COR-L47 (cell line): Measurements from ENCODE around the gene MEGF9.

Experiments
- DNase-seq: peaks from one replicate; lab custom pipeline; 2025; lab: John Stamatoyannopoulos, UW

The MEGF9 gene

DNA sequence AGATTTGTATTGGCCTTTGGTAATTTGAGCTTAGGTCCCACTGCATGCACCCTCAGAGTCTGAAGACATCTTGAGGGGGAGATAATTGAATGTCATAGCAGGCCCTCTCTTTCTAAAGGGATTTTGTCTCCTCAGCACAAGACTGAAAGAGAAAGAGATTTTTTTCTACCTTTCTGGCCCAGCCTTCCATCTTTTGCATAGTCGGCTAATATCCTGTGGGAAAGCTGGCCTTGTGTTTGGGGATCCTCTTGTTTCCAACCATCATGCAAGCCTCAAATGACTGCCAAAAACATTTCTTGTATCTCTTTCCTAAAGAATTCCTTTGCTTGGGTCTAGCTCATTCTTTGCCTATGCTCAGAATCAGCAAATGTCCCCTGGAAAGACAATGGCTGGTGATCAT, 92.3 kb downstream of the MEGF9 start:
- no peak for DNase-seq

DNA sequence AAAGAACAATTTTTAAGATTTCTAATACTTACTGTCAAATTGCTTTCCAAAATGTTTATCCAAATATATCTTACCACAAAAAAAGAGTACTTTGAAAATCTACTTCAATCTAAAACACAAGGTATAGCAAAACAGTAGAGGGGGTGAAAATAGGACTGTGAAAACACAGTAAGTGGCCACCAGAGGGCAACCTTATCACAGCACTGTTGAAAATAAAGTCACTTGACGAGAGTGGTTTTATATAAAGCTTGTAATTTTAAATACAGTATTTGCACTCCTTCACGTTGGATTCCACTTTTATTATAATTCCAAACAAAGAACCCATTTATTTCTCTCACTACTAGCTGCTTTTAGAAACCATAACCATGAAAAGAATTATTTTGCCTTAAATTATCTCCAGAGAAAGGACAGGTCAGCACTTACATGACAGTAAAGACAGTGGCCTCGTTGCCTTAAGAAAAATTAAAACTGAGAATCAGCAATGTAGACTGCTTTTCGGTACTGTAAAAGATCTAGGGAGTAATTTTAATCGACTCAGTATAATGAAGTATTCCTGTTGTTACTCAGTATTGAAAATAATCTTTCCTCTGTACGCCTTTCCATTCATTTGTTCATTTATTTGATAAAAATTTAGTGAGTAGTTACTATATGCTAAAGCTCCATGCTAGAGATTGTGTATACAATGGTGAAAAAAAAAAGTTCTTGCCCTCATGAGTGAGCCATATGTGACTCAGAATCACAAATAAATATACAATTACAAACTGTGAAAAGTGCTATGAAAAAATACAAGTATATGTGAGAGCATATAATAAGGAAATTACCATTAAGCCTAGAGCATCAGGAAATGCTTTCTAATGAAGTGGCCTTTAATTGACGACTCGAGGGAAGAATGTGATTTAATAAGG, 94.3 kb downstream of the MEGF9 start:
- DNase-seq: peak; percentile 63

DNA sequence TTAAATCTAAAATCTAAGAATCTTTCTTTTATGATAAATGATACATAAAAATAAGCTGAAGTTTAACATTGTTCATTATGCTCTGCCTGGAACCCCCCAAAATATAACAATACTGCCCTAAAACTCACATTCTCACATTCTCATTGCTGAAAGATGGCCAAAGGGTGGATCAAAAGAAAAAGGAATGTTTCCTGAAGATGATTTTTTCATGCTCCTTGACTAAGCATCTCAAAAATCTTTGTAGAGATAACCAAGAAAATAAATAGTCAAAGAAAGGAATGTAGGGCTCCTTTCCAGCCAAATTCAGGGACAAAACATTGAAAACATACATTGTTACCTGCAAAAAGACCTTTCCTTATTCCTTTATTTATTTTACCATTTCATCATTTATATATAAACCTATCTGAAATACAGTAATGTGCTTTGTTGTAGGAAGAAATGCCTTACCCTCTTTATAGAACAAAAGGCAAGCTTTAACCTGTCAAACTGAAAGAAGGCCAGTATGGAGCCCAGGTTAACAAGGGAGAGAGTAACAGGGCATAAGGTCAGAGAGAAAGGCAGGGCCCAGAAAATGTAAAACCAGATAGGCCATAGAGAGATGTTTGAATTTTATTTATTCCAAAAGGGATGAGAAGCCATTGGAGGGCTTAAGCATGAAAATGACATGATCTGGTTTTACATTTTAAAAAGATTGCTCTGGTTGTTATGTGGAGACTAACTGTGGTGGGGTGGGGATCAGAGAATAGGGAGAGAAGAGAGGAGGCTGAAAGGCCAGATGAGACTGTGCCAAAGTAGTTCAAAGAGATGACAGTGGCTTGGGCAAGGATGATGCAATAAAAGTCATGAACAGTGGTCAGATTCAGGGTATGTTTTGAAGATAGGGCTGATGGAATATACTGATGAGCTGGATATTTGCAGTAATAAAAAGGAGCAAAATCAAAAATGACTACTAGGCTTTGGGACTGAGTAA, 97.0 kb downstream of the MEGF9 start:
- no peak for DNase-seq

DNA sequence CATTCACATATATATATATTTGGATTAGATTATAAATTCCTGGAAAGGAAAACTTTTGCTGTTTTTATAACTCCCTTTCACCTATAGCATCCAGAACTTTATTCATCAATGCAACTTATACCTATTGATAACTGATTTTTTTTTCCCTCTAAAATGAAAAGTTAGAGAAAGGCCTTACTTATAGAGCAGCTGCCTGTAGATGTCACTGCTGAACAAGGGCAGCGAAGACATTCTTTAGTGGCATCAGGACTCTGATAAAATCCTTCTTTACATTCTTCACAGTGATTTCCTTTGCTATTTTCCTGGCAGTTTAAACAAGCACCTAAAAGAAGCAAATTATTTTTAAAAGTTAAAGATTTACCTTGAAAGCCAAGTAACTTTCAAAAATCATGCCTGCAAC, 102.1 kb downstream of the MEGF9 start:
- DNase-seq: no peak

DNA sequence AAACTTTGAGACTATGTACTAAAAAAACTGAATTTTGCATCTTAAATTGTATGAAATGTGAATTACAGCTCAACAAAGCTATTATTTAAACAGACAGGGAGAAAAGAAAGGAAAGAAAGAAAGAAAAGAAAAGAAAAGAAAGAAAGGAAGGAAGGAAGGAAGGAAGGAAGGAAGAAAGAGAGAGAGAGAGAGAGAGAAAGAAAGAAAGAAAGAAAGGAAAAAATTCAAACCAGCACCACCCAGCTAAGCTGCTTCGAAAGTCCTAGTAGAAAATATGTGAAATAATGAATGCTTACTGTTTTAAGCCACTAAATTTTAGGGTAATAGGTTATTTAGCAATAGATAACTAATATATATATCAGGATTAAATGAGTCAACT, 102.6 kb downstream of the MEGF9 start:
- DNase-seq: no peak

DNA sequence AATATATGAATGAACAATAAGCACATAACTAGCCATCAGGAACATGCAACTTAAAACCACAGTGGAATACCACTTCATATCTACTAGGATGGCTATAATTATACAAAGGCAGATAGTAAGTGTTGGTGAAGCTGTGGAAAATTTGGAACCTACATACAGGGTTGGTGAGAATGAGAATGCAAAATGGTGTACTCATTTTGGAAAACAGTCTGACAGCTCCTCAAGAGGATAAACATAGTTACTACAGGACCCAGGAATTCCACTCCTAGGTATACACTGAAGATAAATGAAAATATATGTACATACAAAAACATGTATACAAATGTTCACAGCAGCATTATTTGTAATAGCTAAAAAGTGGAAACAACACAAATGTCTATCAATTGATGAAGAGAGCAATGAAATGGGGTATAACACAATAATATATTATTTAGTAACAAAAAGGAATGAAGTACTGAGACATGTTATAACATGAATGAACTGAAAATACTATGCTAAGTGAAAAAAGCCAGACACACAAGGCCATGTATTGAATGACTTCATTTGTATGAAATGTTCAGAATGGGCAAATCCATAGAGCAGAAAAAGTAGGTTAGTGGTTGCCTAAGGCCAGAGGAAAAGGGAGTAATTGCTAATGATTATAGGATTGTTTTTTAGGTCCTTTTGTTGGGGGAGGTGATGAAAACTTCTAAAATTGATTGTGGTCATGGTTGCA, 103.1 kb downstream of the MEGF9 start:
- DNase-seq: no peak

DNA sequence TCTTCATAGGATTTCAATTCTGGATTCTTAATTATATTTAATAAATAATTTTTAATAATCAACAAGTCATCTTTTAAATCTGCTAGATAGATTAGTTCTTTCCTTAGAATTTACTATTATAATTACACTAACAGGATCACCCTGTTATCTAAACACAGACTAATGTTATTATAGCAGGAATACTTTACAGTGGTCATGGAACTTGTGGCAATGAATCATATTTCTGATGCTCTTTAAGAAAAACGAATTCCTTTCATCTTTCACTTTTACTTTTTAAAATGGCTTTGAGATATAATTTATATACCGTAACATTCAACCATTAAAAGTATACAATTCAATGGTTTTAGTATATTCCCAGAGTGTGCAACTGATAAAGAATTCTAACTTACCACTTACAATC, 104.6 kb downstream of the MEGF9 start:
- DNase-seq: no peak

DNA sequence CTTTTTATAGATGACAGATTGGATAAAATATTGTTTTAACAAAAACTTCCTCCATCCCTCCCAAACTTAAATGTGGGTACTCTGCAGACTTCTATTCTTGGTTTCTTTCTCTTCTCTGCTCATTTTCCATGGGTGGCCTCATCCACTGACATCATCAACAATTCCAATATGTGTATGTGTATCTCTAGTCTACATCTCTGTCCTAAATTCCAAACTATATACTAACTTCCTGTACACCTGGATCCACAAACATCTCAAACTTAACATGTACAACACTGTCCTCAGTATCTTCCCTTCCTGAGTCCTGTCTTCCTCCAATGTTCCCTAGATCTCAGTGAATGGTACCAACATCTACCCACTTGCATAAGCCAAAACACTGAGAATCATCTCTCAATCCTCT, 105.8 kb downstream of the MEGF9 start:
- no peak for DNase-seq

DNA sequence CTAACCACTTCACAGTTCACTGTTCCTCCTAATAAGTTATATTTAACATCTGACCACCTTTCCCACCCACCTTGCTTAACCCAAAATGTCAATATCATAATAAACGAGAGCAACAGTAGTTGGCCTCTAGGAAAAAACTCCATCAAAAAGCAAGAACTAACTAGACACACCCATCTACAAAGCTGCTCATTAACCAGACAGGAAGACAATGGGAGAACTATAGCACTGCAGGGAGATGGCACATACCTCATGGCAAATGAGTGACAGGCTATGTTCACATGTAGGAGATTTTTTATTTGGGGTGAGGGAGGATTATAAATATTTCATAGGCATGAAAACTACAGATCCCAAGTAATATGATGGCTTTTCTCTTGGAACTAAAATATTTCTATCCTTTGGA, 110.7 kb downstream of the MEGF9 start:
- no peak for DNase-seq

DNA sequence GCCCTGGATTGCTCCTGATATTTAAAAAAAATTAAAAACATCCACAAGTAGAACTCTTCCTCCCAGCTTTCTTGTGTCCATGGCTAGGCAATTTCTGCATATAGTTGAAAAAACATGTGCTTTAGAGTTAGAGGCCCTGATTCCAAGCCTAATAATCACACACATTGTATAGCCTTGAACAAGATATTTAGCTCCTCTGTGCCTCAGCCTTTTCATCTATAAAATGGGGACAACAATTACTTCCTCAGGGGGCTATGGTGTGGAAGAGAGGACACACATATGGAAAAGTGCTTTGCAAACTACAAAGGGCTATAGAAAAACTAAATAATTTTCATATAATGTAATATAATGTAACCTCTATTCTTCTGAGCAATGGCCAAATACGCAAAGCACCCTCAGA, 111.3 kb downstream of the MEGF9 start:
- no peak for DNase-seq

DNA sequence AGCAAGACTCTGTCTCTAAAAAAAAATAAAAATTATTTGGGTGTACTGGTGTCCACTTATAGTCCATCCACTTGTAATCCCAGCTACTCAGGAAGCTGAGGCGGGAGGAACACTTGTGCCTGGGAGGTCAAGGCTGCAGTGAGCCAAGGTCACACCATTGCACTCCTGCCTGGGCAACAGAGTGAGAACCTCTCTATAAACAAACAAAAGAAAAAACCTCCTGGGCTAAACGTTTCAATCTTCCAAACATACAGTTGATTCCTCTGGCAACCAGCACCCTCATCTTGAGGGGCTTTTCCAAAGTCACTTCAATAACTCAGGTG, 120.4 kb downstream of the MEGF9 start:
- no peak for DNase-seq

DNA sequence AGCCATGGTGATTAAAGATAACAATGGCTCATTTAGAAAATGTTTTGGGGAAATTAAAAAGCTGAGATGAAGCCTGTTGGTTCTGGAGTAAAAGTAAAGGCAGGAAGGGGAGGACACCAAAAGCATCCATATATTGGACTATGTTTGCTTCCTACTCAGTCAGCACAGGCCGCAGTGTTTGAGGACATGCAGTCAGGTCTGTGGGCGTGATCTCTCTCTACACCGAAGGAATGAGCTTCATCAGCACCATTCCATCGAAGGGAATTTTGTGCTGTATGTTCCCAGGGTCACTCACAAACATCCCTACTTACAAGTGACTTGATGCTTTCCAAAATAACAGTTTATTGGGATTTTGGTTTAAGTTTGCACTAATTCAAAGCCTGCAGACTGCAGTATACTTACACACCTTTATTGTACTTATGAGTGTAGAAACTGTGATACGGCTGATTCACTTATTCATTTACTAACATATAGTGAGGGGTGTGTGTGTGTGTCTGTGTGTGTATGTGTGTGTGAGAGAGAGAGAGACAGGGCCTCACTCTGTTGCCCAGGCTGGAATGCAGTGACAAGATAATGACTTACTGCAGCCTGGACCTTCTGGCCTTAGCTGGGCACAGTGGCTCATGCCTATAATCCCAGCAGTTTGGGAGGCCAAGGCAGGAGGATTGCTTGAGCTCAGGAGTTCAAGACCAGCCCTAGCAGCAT, 120.9 kb downstream of the MEGF9 start:
- no peak for DNase-seq

DNA sequence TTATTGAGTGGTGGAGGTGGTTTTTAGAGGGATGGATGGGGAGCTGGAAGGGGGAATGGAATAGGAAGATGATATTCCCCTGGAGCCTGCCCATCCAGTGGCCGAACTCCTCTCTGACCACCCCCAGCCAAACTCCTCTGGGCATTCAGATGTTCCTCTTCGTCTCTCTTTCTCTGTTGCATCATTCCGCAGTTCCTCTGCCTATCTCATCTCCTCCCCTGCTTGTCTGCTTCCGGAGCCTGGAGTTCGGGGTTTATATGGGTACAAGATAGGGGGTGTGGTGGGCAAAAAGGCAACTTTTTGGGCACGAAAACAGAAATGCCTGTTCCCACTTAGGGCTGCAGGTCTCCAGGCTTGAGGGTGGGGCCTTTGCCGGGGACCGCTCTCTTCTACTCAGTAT, 122.1 kb downstream of the MEGF9 start:
- no peak for DNase-seq

DNA sequence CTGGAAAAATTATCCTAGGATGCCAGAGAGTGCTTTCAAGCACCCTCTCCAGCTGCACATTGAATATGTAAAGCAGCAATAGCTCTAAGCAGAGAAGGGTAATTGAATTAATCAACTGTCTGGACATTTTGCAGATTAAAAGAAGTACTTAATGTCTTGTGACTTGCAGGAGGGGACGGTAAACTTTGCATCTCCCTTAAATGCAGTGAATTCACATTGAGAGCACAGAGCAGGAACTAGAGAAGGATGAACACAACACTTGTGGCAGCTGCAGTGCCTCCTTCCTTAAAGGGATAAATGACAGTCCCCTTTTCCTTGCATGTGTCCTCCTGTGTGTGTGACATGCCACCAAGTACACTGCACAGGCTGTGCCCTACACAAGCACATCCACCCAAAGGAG, 126.9 kb downstream of the MEGF9 start:
- no peak for DNase-seq

DNA sequence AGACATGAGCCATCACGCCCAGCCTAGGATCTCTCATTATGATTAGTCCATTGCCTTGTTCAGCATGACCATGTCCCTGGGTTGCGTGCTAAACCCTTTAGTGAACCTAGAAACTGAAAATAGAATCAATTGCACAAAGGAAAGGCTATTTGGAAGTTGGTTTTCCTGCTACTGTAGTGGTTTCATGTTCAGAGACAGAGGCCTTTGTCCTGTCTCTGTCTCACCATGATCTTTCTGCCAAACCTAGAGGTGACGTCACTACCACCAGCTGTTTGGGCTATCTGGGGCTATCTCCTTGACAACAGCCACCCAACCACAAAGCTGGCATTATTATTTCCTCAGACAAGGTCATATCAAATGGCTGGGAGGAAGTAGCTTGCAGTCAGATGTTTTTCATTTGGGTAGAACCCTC, 130.3 kb downstream of the MEGF9 start:
- DNase-seq: peak; percentile 39

DNA sequence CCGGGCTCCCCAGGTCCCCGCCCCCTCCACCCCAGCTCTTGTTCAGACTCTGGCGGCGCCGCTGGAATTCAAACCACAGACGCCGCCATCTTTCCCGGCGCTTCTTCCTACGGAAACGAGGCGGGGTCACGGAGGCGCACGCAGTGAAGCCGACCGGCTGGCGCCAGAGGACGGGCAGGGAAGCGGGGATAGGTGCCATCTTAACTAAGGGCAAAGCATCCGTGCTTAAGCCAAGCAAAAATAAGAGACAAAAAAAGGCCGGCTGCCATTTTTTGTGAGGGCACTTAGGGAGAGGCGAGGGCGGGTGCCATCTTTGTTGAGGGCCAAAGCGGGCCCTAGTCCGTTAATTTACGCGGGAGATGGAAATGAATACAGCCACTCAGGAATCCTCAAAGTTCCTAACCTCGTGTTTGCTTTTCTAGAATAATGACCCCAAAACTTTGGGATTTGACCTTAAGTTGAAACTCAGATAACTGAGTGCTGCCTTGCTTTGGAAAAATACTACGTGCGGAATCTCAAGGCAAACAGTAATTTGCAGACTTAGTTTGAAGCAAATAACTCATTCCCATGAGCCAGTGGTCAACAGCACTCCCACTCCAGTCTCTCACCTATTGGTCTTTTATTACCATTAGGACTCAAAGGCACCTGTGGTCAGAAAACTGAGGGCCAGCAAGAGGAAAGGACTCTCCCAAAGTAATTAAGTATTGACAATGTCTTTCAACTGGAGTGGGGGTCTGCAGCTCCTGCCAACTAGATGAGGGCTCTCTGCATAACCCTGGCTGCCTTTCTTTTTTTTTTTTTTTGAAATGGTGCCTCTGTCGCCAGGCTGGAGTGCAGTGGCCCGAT, 134.0 kb downstream of the MEGF9 start, which contains the start of gene CDK5RAP2:
Gene CDK5RAP2 (minus strand): TSS at position 117 of the 846 bp plus-strand sequence. CDS start 189 bp downstream, outside the sequence.
- DNase-seq: peak; percentile 98

DNA sequence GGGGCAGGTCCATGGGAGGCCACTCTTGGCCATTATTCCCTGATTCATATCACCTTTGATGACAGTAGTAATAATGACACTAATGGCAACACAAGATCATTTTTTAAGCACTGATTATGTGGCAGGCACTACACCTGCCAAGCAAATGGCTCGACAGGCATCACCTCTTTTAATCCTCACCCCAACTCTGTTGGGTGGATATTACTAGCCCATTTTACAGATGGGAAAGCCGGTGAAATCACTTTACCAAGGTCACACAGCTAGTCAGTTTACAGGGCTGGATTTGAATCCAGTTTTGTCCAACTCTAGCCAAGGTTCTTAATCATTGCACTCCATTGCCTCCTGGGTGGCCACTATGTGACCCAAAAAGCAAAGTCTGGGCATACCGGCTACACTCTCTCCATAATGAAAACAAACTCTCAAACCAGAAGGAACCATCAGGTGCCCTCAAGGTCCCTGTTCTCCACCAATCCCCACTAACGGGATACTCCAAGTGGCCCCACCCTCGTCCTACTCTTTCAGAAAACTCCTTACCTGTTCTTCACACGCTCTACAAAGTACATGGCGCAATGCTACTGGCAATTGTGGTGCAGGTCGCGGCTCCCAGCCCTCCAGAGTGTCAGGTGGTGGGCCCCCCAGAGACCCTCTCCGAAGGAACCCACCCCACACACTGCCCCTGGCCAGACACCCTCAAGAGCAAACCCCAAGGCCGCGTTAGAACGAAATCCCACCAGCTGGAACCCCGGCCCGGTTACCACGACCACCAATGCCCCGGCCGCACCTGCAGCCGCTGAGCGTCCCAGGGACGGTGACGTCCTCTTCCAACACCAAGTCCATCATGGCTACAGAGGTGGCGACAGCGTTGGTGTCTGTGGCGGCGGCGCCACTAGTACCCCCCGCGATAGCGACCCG, 134.9 kb downstream of the MEGF9 start:
- no peak for DNase-seq

DNA sequence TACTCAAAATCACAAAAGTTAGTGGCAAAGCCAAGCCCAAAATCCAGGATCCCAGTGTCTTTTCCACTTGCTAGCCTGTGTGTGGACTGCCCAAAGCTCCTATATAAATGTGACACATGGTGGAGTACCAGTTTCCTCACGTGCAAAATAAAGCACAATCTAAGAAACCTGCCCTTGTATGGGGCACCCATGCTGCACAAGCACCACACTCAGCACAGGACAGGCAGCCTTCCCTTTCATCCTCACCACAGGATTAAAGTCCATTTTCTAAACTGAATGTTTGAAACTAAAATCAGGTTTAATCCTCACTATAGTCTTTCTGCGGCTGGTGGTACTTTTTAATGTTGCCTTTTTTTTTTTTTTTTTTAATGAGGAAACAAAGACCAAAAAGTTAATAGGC, 139.8 kb downstream of the MEGF9 start:
- no peak for DNase-seq

DNA sequence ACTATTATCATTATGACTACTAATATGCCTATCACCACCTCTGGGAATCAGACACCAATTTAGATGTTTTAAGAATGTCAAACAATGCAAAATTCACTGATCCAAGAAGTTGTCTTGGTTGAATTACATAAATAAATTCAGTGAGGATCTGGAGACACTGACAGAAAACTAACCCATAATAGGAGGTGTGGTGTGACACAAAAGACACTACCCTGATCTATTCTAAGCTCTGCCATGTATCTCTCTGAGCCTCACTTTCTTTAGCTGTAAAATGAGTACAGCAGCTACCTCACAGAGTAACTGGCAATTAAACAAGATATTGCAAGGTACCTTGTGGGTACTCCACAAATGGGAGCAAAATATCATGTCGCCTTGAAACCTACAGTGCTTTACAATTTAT, 141.8 kb downstream of the MEGF9 start:
- DNase-seq: no peak
